ENCODE measurements around the gene ZNF654.

DNA sequence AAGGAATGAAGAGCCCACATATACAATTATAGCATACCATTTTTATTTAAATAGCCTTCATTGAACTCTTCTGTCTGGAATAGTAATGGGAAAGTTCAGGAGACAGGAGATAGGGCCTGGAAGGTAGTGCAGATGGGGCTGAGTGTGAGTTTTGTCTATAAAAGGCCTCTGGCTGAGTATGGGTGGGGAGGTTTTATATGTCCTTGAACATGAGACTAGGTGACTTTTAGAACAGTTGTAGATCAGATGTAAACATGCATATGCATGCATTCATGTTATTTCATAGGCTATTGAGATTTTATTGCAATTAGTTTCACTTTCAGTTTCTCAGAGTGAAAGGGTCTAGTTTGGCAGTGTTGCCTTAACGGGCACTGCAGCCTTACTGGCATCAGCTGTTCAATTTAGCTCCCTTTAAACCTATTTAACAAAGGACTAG lies 27.4 kb upstream of the ZNF654 start:
- TF ChIP-seq, protein P1, sequence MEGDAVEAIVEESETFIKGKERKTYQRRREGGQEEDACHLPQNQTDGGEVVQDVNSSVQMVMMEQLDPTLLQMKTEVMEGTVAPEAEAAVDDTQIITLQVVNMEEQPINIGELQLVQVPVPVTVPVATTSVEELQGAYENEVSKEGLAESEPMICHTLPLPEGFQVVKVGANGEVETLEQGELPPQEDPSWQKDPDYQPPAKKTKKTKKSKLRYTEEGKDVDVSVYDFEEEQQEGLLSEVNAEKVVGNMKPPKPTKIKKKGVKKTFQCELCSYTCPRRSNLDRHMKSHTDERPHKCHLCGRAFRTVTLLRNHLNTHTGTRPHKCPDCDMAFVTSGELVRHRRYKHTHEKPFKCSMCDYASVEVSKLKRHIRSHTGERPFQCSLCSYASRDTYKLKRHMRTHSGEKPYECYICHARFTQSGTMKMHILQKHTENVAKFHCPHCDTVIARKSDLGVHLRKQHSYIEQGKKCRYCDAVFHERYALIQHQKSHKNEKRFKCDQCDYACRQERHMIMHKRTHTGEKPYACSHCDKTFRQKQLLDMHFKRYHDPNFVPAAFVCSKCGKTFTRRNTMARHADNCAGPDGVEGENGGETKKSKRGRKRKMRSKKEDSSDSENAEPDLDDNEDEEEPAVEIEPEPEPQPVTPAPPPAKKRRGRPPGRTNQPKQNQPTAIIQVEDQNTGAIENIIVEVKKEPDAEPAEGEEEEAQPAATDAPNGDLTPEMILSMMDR (IDR thresholded peaks at IDR 0.05; ENCODE audit: low read depth, low read length), result no peak
- TF ChIP-seq POLR2A (IDR thresholded peaks at IDR 0.05; ENCODE audit: extremely low read depth, insufficient read length), result no peak
